ENCODE results near the gene NCAPG2.

Gene NCAPG2

GRCh38 chr7:158695056-158695455 lies 9.5 kb downstream of the NCAPG2 start:
- no peak overlapping the region for H3K4me3 ChIP-seq (replicated peaks in 1 of 2; ENCODE audit: low read depth in 2 of 2, low read length in 2 of 2)
- no peak for DNase-seq (ENCODE audit: low read depth in 2 of 2)
- no peak for TF ChIP-seq CTCF (IDR thresholded peaks at IDR 0.05; ENCODE audit: low read depth, low read length)

GRCh38 chr7:158694650-158695049 lies 10.0 kb downstream of the NCAPG2 start:
- no peak overlapping the region for H3K4me3 ChIP-seq (replicated peaks in 1 of 2; ENCODE audit: low read depth in 2 of 2, low read length in 2 of 2)
- no peak for TF ChIP-seq CTCF (IDR thresholded peaks at IDR 0.05; ENCODE audit: low read depth, low read length)
- no peak for DNase-seq (ENCODE audit: low read depth in 2 of 2)

GRCh38 chr7:158689488-158689887 lies 15.1 kb downstream of the NCAPG2 start:
- H3K4me3 ChIP-seq (replicated peaks in 1 of 2; ENCODE audit: low read depth in 2 of 2, low read length in 2 of 2), result no peak overlapping the region
- DNase-seq (ENCODE audit: low read depth in 2 of 2), result no peak
- TF ChIP-seq CTCF (IDR thresholded peaks at IDR 0.05; ENCODE audit: low read depth, low read length), result no peak

GRCh38 chr7:158687406-158687805 lies 17.2 kb downstream of the NCAPG2 start:
- DNase-seq (ENCODE audit: low read depth in 2 of 2), result no peak
- TF ChIP-seq CTCF (IDR thresholded peaks at IDR 0.05; ENCODE audit: low read depth, low read length), result no peak
- H3K4me3 ChIP-seq (replicated peaks in 1 of 2; ENCODE audit: low read depth in 2 of 2, low read length in 2 of 2), result no peak overlapping the region

GRCh38 chr7:158685693-158686092 lies 18.9 kb downstream of the NCAPG2 start:
- TF ChIP-seq CTCF (IDR thresholded peaks at IDR 0.05; ENCODE audit: low read depth, low read length), result no peak
- peak; percentile 63 to 66 for DNase-seq (ENCODE audit: low read depth in 2 of 2)
- H3K4me3 ChIP-seq (replicated peaks in 1 of 2; ENCODE audit: low read depth in 2 of 2, low read length in 2 of 2), result no peak overlapping the region

- no peak overlapping the region for H3K4me3 ChIP-seq (replicated peaks in 1 of 2; ENCODE audit: low read depth in 2 of 2, low read length in 2 of 2)
- DNase-seq (ENCODE audit: low read depth in 2 of 2), result peak; percentile 33 to 52
- no peak for TF ChIP-seq CTCF (IDR thresholded peaks at IDR 0.05; ENCODE audit: low read depth, low read length)
These were observed 20.3 kb downstream of the NCAPG2 start for GRCh38 chr7:158684329-158684728.

- H3K4me3 ChIP-seq (replicated peaks in 1 of 2; ENCODE audit: low read depth in 2 of 2, low read length in 2 of 2), result no peak overlapping the region
- no peak for TF ChIP-seq CTCF (IDR thresholded peaks at IDR 0.05; ENCODE audit: low read depth, low read length)
- peak in 1 of 2 donors; percentile 33 for DNase-seq (ENCODE audit: low read depth in 2 of 2)
These were observed 21.1 kb downstream of the NCAPG2 start for GRCh38 chr7:158683541-158683940.

Data from cardiac fibroblast (primary cell).